ENCODE results near the gene SERPINA12.

Gene SERPINA12

GRCh38 chr14:94473666-94474410, 35.4 kb downstream of the SERPINA12 start:
- H3K4me3 ChIP-seq (replicated peaks; ENCODE audit: low read depth, low read length) = no peak overlapping the region
- DNase-seq (ENCODE audit: low read depth) = no peak
- no peak for TF ChIP-seq CTCF (IDR thresholded peaks at IDR 0.05; ENCODE audit: low read length, missing control alignments)

- no peak overlapping the region for H3K4me3 ChIP-seq (replicated peaks; ENCODE audit: low read depth, low read length)
- TF ChIP-seq CTCF (IDR thresholded peaks at IDR 0.05; ENCODE audit: low read length, missing control alignments) = no peak
- no peak for DNase-seq (ENCODE audit: low read depth)
These were observed 36.4 kb downstream of the SERPINA12 start for GRCh38 chr14:94472842-94473241.

GRCh38 chr14:94471045-94471444, 38.2 kb downstream of the SERPINA12 start:
- no peak overlapping the region for H3K4me3 ChIP-seq (replicated peaks; ENCODE audit: low read depth, low read length)
- DNase-seq (ENCODE audit: low read depth) = no peak
- no peak for TF ChIP-seq CTCF (IDR thresholded peaks at IDR 0.05; ENCODE audit: low read length, missing control alignments)

- H3K4me3 ChIP-seq (replicated peaks; ENCODE audit: low read depth, low read length) = no peak overlapping the region
- DNase-seq (ENCODE audit: low read depth) = no peak
- TF ChIP-seq CTCF (IDR thresholded peaks at IDR 0.05; ENCODE audit: low read length, missing control alignments) = no peak
These were observed 39.0 kb downstream of the SERPINA12 start for GRCh38 chr14:94470311-94470710.

- TF ChIP-seq CTCF (IDR thresholded peaks at IDR 0.05; ENCODE audit: low read length, missing control alignments) = no peak
- H3K4me3 ChIP-seq (replicated peaks; ENCODE audit: low read depth, low read length) = no peak overlapping the region
- no peak for DNase-seq (ENCODE audit: low read depth)
These were observed 40.0 kb downstream of the SERPINA12 start for GRCh38 chr14:94469261-94469660.

GRCh38 chr14:94467728-94468520, 41.3 kb downstream of the SERPINA12 start:
- no peak for TF ChIP-seq CTCF (IDR thresholded peaks at IDR 0.05; ENCODE audit: low read length, missing control alignments)
- no peak overlapping the region for H3K4me3 ChIP-seq (replicated peaks; ENCODE audit: low read depth, low read length)

More at GRCh38 chr14:94467728-94468520, 41.3 kb downstream of the SERPINA12 start:
- DNase-seq (ENCODE audit: low read depth) = no peak
